Psoas muscle (tissue), 8 donors: Measurements from ENCODE around the gene BIRC5. TPM values are rescaled to one million over a fixed set of nuclear protein-coding genes. Genes with fewer than 3 reads are reported as not detected.

Source experiments
- ATAC-seq, 4 donors: fragments of 200-7000 bp; cut with Tn5 transposase; one replicate each; pipeline ENCODE4 v1.9.1; 2020; ENCODE audit warnings: moderate library complexity in 3 of 4, mild to moderate bottlenecking in 2 of 4
- DNase-seq, 2 donors: peaks; one replicate each; pipeline ENCODE4 v3.0.0-alpha.2; 2020
- H3K27ac ChIP-seq: fragments of 200-600 bp; one replicate; pipeline ENCODE4 v1.8.0; 2022
- H3K27me3 ChIP-seq, 3 donors: fragments of 200-600 bp in 1 of 3; one replicate each; pipeline versions ENCODE4 v1.6.1 to v1.8.0; 2013 to 2022; ENCODE audit warnings: low read length in 2 of 3, mild to moderate bottlenecking in 2 of 3, moderate library complexity in 1 of 3; ENCODE audit not compliant: insufficient read depth in 3 of 3
- H3K36me3 ChIP-seq, 2 donors: fragments of 200-600 bp in 1 of 2; one replicate each; pipeline versions ENCODE4 v1.6.1 to v1.8.0; 2013 to 2022; ENCODE audit warnings: low read depth in 1 of 2, mild to moderate bottlenecking in 1 of 2, moderate library complexity in 1 of 2; ENCODE audit not compliant: insufficient read depth in 1 of 2
- H3K4me1 ChIP-seq: fragments of 200-600 bp; one replicate; pipeline ENCODE4 v1.8.0; 2022
- H3K4me3 ChIP-seq: fragments of 200-600 bp; one replicate; pipeline ENCODE4 v1.8.0; 2022; ENCODE audit warnings: mild to moderate bottlenecking
- H3K9me3 ChIP-seq: fragments of 200-600 bp; one replicate; pipeline ENCODE4 v1.8.0; 2022
- WGBS, 3 donors: extraction: QIAGEN DNeasy Blood & Tissue Kit; methylation state at CpG; one replicate each; pipeline versions ENCODE4 v1.1.6 to v1.1.7; 2013; 5-methylcytosine and 5-hydroxymethylcytosine counted together
- intact Hi-C, 2 donors: fragments of 100-400 bp; cut with DNase I; formaldehyde crosslinking; loops; one replicate each; pipeline versions ENCODE4 v1.11.0 to v1.14.2; 2022
- polyA plus RNA-seq, 3 donors: library from polyadenylated mRNA; stranded (reverse); fragments of 200-250 nt; gene quantifications; one replicate each; pipeline ENCODE4 v1.2.3, GENCODE V29; 2013
- total RNA-seq, 4 donors: library from RNA; stranded (reverse); fragmentation: NEBNext Ultra II Directional in 2 of 4; extraction: Animal tissue kit (Norgen Biotek cat#: 25700) in 2 of 4; gene quantifications; one replicate each; pipeline versions ENCODE4 v1.2.1 to v1.2.4, GENCODE V29; 2021 to 2023
- TF ChIP-seq, protein P1 (sequence below): fragments of 200-600 bp; IDR thresholded peaks from one replicate; pipeline ENCODE4 v1.8.0; 2022; ENCODE audit warnings: antibody characterized with exemption
- donor health status: healthy with polysubstance abuse.
- donor health status: DM: no; HTN: no; CAD: no; lungs with moderate emphysema.
- donor health status: Bipolar disorder and iron deficiency.
- donor health status: healthy.
- donor health status: DM: yes; HTN: yes; CAD: no.
- donor health status: DM: no; HTN: no; CAD: no.
- donor health status: DM: no; HTN: no; CAD: no.
- donor health status: DM: yes; HTN: yes; CAD: no.

BIRC5 gene
- total and polyA plus RNA-seq, 7 donors: 0.06 to 0.96 (median 0.23) TPM; not detected in 2

DNA sequence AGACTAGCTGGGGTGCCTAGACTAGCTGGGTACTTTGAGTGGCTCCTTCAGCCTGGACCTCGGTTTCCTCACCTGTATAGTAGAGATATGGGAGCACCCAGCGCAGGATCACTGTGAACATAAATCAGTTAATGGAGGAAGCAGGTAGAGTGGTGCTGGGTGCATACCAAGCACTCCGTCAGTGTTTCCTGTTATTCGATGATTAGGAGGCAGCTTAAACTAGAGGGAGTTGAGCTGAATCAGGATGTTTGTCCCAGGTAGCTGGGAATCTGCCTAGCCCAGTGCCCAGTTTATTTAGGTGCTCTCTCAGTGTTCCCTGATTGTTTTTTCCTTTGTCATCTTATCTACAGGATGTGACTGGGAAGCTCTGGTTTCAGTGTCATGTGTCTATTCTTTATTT is 9.0 kb downstream of the BIRC5 start:
- H3K36me3 ChIP-seq: no peaks in the 10 kb centered on the region
- no peaks in the 10 kb centered on the region for H3K9me3 ChIP-seq
- intact Hi-C loops: no loop called here
- no peaks in the 10 kb centered on the region for H3K4me1 ChIP-seq
- DNase-seq: no peak
- H3K27me3 ChIP-seq: peaks cover 0 to 3% (median 0%) of the 10 kb centered on the region in 3 donors
- TF ChIP-seq, protein P1, sequence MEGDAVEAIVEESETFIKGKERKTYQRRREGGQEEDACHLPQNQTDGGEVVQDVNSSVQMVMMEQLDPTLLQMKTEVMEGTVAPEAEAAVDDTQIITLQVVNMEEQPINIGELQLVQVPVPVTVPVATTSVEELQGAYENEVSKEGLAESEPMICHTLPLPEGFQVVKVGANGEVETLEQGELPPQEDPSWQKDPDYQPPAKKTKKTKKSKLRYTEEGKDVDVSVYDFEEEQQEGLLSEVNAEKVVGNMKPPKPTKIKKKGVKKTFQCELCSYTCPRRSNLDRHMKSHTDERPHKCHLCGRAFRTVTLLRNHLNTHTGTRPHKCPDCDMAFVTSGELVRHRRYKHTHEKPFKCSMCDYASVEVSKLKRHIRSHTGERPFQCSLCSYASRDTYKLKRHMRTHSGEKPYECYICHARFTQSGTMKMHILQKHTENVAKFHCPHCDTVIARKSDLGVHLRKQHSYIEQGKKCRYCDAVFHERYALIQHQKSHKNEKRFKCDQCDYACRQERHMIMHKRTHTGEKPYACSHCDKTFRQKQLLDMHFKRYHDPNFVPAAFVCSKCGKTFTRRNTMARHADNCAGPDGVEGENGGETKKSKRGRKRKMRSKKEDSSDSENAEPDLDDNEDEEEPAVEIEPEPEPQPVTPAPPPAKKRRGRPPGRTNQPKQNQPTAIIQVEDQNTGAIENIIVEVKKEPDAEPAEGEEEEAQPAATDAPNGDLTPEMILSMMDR: no peak
- H3K27ac ChIP-seq: peak overlapping the region; percentile 14
- no peak for ATAC-seq
- no peak overlapping the region for H3K4me3 ChIP-seq
- 78 to 86% (median 82%) methylated on average over 4 of the region's 4 CpGs for WGBS, 3 donors

DNA sequence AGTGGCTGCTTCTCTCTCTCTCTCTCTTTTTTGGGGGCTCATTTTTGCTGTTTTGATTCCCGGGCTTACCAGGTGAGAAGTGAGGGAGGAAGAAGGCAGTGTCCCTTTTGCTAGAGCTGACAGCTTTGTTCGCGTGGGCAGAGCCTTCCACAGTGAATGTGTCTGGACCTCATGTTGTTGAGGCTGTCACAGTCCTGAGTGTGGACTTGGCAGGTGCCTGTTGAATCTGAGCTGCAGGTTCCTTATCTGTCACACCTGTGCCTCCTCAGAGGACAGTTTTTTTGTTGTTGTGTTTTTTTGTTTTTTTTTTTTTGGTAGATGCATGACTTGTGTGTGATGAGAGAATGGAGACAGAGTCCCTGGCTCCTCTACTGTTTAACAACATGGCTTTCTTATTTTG is 9.7 kb downstream of the BIRC5 start:
- DNase-seq (no peak), ATAC-seq (no peak)
- 87 to 89% (median 87%) methylated on average over 3 of the region's 3 CpGs for WGBS, 3 donors
- Histone ChIP-seq H3K9me3 (no peaks in the 10 kb centered on the region), H3K4me3 (no peak overlapping the region), H3K4me1 (no peaks in the 10 kb centered on the region), H3K27me3 (peaks cover 0 to 3% (median 0%) of the 10 kb centered on the region in 3 donors), H3K27ac (no peak overlapping the region), H3K36me3 (no peaks in the 10 kb centered on the region)
- intact Hi-C loops: no loop called here
- TF ChIP-seq, protein P1: no peak

DNA sequence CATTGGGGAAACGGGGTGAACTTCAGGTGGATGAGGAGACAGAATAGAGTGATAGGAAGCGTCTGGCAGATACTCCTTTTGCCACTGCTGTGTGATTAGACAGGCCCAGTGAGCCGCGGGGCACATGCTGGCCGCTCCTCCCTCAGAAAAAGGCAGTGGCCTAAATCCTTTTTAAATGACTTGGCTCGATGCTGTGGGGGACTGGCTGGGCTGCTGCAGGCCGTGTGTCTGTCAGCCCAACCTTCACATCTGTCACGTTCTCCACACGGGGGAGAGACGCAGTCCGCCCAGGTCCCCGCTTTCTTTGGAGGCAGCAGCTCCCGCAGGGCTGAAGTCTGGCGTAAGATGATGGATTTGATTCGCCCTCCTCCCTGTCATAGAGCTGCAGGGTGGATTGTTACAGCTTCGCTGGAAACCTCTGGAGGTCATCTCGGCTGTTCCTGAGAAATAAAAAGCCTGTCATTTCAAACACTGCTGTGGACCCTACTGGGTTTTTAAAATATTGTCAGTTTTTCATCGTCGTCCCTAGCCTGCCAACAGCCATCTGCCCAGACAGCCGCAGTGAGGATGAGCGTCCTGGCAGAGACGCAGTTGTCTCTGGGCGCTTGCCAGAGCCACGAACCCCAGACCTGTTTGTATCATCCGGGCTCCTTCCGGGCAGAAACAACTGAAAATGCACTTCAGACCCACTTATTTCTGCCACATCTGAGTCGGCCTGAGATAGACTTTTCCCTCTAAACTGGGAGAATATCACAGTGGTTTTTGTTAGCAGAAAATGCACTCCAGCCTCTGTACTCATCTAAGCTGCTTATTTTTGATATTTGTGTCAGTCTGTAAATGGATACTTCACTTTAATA is 10.4 kb downstream of the BIRC5 start:
- 31 to 46% (median 34%) methylated on average over 27 of the region's 27 CpGs for WGBS, 3 donors
- H3K27me3 ChIP-seq: peaks cover 0 to 6% (median 0%) of the 10 kb centered on the region in 3 donors
- H3K27ac ChIP-seq: no peak overlapping the region
- intact Hi-C loops: no loop called here
- DNase-seq (no peak), ATAC-seq (peak in 3 of 4 donors; percentile 24 to 63 (median 53))
- H3K9me3 ChIP-seq: no peaks in the 10 kb centered on the region
- no peaks in the 10 kb centered on the region for H3K36me3 ChIP-seq
- no peaks in the 10 kb centered on the region for H3K4me1 ChIP-seq
- peak overlapping the region; percentile 22 for H3K4me3 ChIP-seq
- TF ChIP-seq, protein P1: no peak

DNA sequence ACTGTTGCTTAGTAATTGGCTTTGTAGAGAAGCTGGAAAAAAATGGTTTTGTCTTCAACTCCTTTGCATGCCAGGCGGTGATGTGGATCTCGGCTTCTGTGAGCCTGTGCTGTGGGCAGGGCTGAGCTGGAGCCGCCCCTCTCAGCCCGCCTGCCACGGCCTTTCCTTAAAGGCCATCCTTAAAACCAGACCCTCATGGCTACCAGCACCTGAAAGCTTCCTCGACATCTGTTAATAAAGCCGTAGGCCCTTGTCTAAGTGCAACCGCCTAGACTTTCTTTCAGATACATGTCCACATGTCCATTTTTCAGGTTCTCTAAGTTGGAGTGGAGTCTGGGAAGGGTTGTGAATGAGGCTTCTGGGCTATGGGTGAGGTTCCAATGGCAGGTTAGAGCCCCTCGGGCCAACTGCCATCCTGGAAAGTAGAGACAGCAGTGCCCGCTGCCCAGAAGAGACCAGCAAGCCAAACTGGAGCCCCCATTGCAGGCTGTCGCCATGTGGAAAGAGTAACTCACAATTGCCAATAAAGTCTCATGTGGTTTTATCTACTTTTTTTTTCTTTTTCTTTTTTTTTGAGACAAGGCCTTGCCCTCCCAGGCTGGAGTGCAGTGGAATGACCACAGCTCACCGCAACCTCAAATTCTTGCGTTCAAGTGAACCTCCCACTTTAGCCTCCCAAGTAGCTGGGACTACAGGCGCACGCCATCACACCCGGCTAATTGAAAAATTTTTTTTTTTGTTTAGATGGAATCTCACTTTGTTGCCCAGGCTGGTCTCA is 11.2 kb downstream of the BIRC5 start:
- 83 to 88% (median 83%) methylated on average over 16 of the region's 16 CpGs for WGBS, 3 donors
- Histone ChIP-seq H3K36me3 (no peaks in the 10 kb centered on the region), H3K9me3 (no peaks in the 10 kb centered on the region), H3K27ac (no peak overlapping the region), H3K4me3 (no peak overlapping the region), H3K4me1 (no peaks in the 10 kb centered on the region), H3K27me3 (peaks cover 0 to 11% (median 2%) of the 10 kb centered on the region in 3 donors)
- DNase-seq: no peak
- ATAC-seq: no peak
- intact Hi-C loops: no loop called here
- TF ChIP-seq, protein P1: no peak
